HG03460 (cell line): ENCODE data around the gene PEX5L.
A peak's percentile ranks its signal among the peaks of the same experiment; 100 is the strongest.

Experiments
- ATAC-seq: cut with Tn5 transposase; IDR thresholded peaks from one replicate; pipeline ENCODE4 v1.9.1; 2021; ENCODE audit not compliant: unreplicated experiment

Gene PEX5L

GRCh38 chr3:179902061-179902460 is 134.7 kb downstream of the PEX5L start:
- no peak for ATAC-seq

- peak; percentile 88 for ATAC-seq
Measured at GRCh38 chr3:179898024-179898423, 138.7 kb downstream of the PEX5L start.

GRCh38 chr3:179897231-179897630 is 139.5 kb downstream of the PEX5L start:
- ATAC-seq = no peak

- ATAC-seq = no peak
Measured at GRCh38 chr3:179896507-179896906, 140.2 kb downstream of the PEX5L start.

GRCh38 chr3:179895330-179895729 is 141.4 kb downstream of the PEX5L start:
- ATAC-seq = no peak

- no peak for ATAC-seq
Measured at GRCh38 chr3:179887295-179887943, 149.3 kb downstream of the PEX5L start.

GRCh38 chr3:179885950-179886349 is 150.8 kb downstream of the PEX5L start:
- ATAC-seq = no peak

- no peak for ATAC-seq
Measured at GRCh38 chr3:179884136-179884535, 152.6 kb downstream of the PEX5L start.

GRCh38 chr3:179882292-179882691 is 154.4 kb downstream of the PEX5L start:
- ATAC-seq = peak; percentile 77

- ATAC-seq = no peak
Measured at GRCh38 chr3:179881791-179882190, 154.9 kb downstream of the PEX5L start.

GRCh38 chr3:179880868-179881267 is 155.9 kb downstream of the PEX5L start:
- no peak for ATAC-seq

GRCh38 chr3:179876440-179876839 is 160.3 kb downstream of the PEX5L start:
- no peak for ATAC-seq

- ATAC-seq = no peak
Measured at GRCh38 chr3:179872842-179873241, 163.9 kb downstream of the PEX5L start.

- ATAC-seq = no peak
Measured at GRCh38 chr3:179871782-179872181, 165.0 kb downstream of the PEX5L start.

GRCh38 chr3:179868715-179869114 is 168.0 kb downstream of the PEX5L start:
- ATAC-seq = no peak

- ATAC-seq = no peak
Measured at GRCh38 chr3:179867961-179868360, 168.8 kb downstream of the PEX5L start.

- ATAC-seq = no peak
Measured at GRCh38 chr3:179865861-179866505, 170.8 kb downstream of the PEX5L start.

- no peak for ATAC-seq
Measured at GRCh38 chr3:179861953-179862352, 174.8 kb downstream of the PEX5L start.

GRCh38 chr3:179861292-179861691 is 175.4 kb downstream of the PEX5L start:
- no peak for ATAC-seq

GRCh38 chr3:179860275-179861107 is 176.2 kb downstream of the PEX5L start:
- ATAC-seq = no peak

GRCh38 chr3:179853176-179853575 is 183.6 kb downstream of the PEX5L start:
- no peak for ATAC-seq
